ENCODE data around the gene GPHN. TPM values are rescaled to one million over a fixed set of nuclear protein-coding genes. Genes with fewer than 3 reads are reported as not detected.

Gene GPHN
- total RNA-seq, 1 experiment from 2014 or later, result 18.1 TPM

GRCh38 chr14:66651536-66652220 lies 143.7 kb downstream of the GPHN start (continued):
- TF ChIP-seq USF2 (CRISPR knock-in tag; IDR thresholded peaks at IDR 0.05) (no peak), SMAD4 (CRISPR knock-in tag; IDR thresholded peaks at IDR 0.05) (no peak)

GRCh38 chr14:66652525-66653106 lies 144.7 kb downstream of the GPHN start:
- Mint-ChIP-seq H3K36me3 (peaks cover 18% of the 10 kb centered on the region), H3K4me1 (peaks cover 20% of the 10 kb centered on the region), H3K27me3 (ENCODE audit: low read depth) (no peaks in the 10 kb centered on the region; the same call in 1 of the 2 replicates), H3K9me3 (peaks cover 21% of the 10 kb centered on the region), H3K4me3 (no peak overlapping the region), H3K27ac (no peak overlapping the region)
- DNase-seq (ENCODE audit: low spot score) (no peak), ATAC-seq (peak; percentile 89)
- ChIA-PET CTCF (interaction anchor here (1.0 to 1.2 kb wide), 2 partner anchors 9 to 28 kb away, joined by 3 to 4 read pairs; no protein-coding TSS in a partner anchor), POLR2A (no interaction called here)
- TF ChIP-seq PREB (CRISPR knock-in tag; IDR thresholded peaks at IDR 0.05; ENCODE audit: borderline replicate concordance) (no peak), TEAD1 (CRISPR knock-in tag; IDR thresholded peaks at IDR 0.05) (no peak), ZSCAN18 (CRISPR knock-in tag; IDR thresholded peaks at IDR 0.05) (no peak), ZNF263 (CRISPR knock-in tag; IDR thresholded peaks at IDR 0.05; ENCODE audit: low read depth) (no peak), PRDM15 (CRISPR knock-in tag; IDR thresholded peaks at IDR 0.05) (no peak), ZNF138 (CRISPR knock-in tag; conservative IDR thresholded peaks at IDR 0.05) (no peak), E2F4 (CRISPR knock-in tag; IDR thresholded peaks at IDR 0.05; ENCODE audit: borderline replicate concordance, low read depth) (no peak), FOXJ3 (CRISPR knock-in tag; IDR thresholded peaks at IDR 0.05; ENCODE audit: borderline replicate concordance) (no peak), TEAD4 (CRISPR knock-in tag; IDR thresholded peaks at IDR 0.05) (no peak), ZBTB43 (CRISPR knock-in tag; IDR thresholded peaks at IDR 0.05) (no peak), ATF6 (CRISPR knock-in tag; IDR thresholded peaks at IDR 0.05) (no peak), CDX4 (CRISPR knock-in tag; IDR thresholded peaks at IDR 0.05; ENCODE audit: borderline replicate concordance) (no peak), HMGXB4 (CRISPR knock-in tag; IDR thresholded peaks at IDR 0.05) (no peak), SP1 (CRISPR knock-in tag; conservative IDR thresholded peaks at IDR 0.05) (no peak), TCF7 (CRISPR knock-in tag; IDR thresholded peaks at IDR 0.05; ENCODE audit: low read depth) (no peak), FOXK1 (CRISPR knock-in tag; IDR thresholded peaks at IDR 0.05) (no peak)
